OCI-M1 (cell line): Measurements from ENCODE around the gene DRAXIN.

Experiments
- DNase-seq: peaks from one replicate; lab custom pipeline; 2025; lab: John Stamatoyannopoulos, UW

Gene DRAXIN

GRCh38 chr1:11708554-11709350, 17.2 kb downstream of the DRAXIN start:
- DNase-seq = no peak

- DNase-seq = no peak
Observed at GRCh38 chr1:11711490-11711889, 20.0 kb downstream of the DRAXIN start.

- DNase-seq = no peak
Observed at GRCh38 chr1:11712285-11712684, 20.8 kb downstream of the DRAXIN start.

GRCh38 chr1:11713095-11713494, 21.6 kb downstream of the DRAXIN start:
- DNase-seq = no peak

GRCh38 chr1:11714831-11715575, 23.5 kb downstream of the DRAXIN start:
- no peak for DNase-seq

GRCh38 chr1:11719313-11720032, 28.0 kb downstream of the DRAXIN start:
- DNase-seq = peak; percentile 82

GRCh38 chr1:11720033-11720376, 28.5 kb downstream of the DRAXIN start:
- no peak for DNase-seq

- no peak for DNase-seq
Observed at GRCh38 chr1:11720525-11720924, 29.0 kb downstream of the DRAXIN start.

GRCh38 chr1:11721311-11721710, 29.8 kb downstream of the DRAXIN start:
- no peak for DNase-seq

- DNase-seq = no peak
Observed at GRCh38 chr1:11722538-11722937, 31.0 kb downstream of the DRAXIN start.

- no peak for DNase-seq
Observed at GRCh38 chr1:11725616-11726015, 34.1 kb downstream of the DRAXIN start.

- DNase-seq = no peak
Observed at GRCh38 chr1:11727119-11727518, 35.6 kb downstream of the DRAXIN start.

- no peak for DNase-seq
Observed at GRCh38 chr1:11728126-11728806, 36.8 kb downstream of the DRAXIN start.

GRCh38 chr1:11729155-11729497, 37.6 kb downstream of the DRAXIN start:
- no peak for DNase-seq

- DNase-seq = peak; percentile 66
Observed at GRCh38 chr1:11729498-11730428, 38.3 kb downstream of the DRAXIN start.

GRCh38 chr1:11730429-11730891, 39.0 kb downstream of the DRAXIN start:
- DNase-seq = peak; percentile 41

GRCh38 chr1:11731691-11732283, 40.3 kb downstream of the DRAXIN start:
- DNase-seq = peak; percentile 38

- no peak for DNase-seq
Observed at GRCh38 chr1:11733306-11733705, 41.8 kb downstream of the DRAXIN start.

- DNase-seq = no peak
Observed at GRCh38 chr1:11735531-11735853, 44.0 kb downstream of the DRAXIN start.

GRCh38 chr1:11735854-11736745, 44.6 kb downstream of the DRAXIN start, which contains the start of gene AGTRAP:
Gene AGTRAP (plus strand): TSS chr1:11736136. CDS start chr1:11736209, 73 bp downstream.
- peak; percentile 95 for DNase-seq
